Astrocyte (in vitro differentiated cells and primary cell): ENCODE data around the gene HLCS.
A peak's percentile ranks its signal among the peaks of the same experiment; 100 is the strongest.

ENCODE experiments used
- CTCF ChIP-seq: IDR thresholded peaks from 2 replicates; pipeline ENCODE4 v1.5.1; 2011; ENCODE audit warnings: low read depth, mild to moderate bottlenecking, inconsistent platforms, low read length, moderate library complexity; ENCODE audit not compliant: insufficient read depth
- EZH2 ChIP-seq: IDR thresholded peaks from 2 replicates; pipeline ENCODE4 v1.6.1; 2012; ENCODE audit warnings: mild to moderate bottlenecking, low read length, inconsistent platforms; ENCODE audit not compliant: insufficient read depth

- peak; percentile 66 for TF ChIP-seq CTCF
- TF ChIP-seq EZH2, result no peak
Measured at GRCh38 chr21:37009740-37010341, 43.4 kb upstream of the HLCS start.
